K562 (cell line): ENCODE results near the gene CHPF. TPM values are rescaled to one million over a fixed set of nuclear protein-coding genes. Genes with fewer than 3 reads are reported as not detected.

Experiments used
- ARID1B ChIP-seq: fragments of 450-650 bp; IDR thresholded peaks from 2 replicates; pipeline ENCODE4 v1.6.1; 2016; ENCODE audit warnings: antibody characterized with exemption, mild to moderate bottlenecking, inconsistent platforms
- E2F8 ChIP-seq: fragments of 450-650 bp; IDR thresholded peaks from 2 replicates; pipeline ENCODE4 v1.7.1; 2018; ENCODE audit warnings: mild to moderate bottlenecking, low read depth; ENCODE audit not compliant: partially characterized antibody
- HNRNPL ChIP-seq: fragments of 200-400 bp; formaldehyde crosslinking; IDR thresholded peaks from 2 replicates; pipeline ENCODE4 v1.6.1; 2017; ENCODE audit warnings: low read depth, mild to moderate bottlenecking, low read length
- HNRNPLL ChIP-seq: fragments of 200-400 bp; formaldehyde crosslinking; IDR thresholded peaks from 2 replicates; pipeline ENCODE4 v1.6.1; 2017; ENCODE audit warnings: low read length, low read depth, mild to moderate bottlenecking; ENCODE audit not compliant: poor library complexity, severe bottlenecking
- JUND ChIP-seq, 2 experiments: IDR thresholded peaks; 2 replicates in 1 of 2; 3 replicates in 1 of 2; pipeline ENCODE4 v1.6.1; 2011; ENCODE audit warnings: borderline replicate concordance in 2 of 2, low read depth in 2 of 2, low read length in 2 of 2, improper control_type of control experiment in 1 of 2, missing biosample characterization in 1 of 2, missing genetic modification characterization in 1 of 2, missing genetic modification reagents in 1 of 2
- NCOA2 ChIP-seq, 2 experiments: fragments of 450-650 bp; IDR thresholded peaks; 2 replicates each; pipeline ENCODE4 v1.6.1; 2018; ENCODE audit warnings: mild to moderate bottlenecking in 2 of 2, moderate library complexity in 1 of 2; ENCODE audit not compliant: partially characterized antibody in 2 of 2
- NFATC3 ChIP-seq: fragments of 450-650 bp; IDR thresholded peaks from 2 replicates; pipeline ENCODE4 v1.6.1; 2017; ENCODE audit warnings: mild to moderate bottlenecking
- PHB ChIP-seq: fragments of 250-450 bp; sonication (Bioruptor Pico); IDR thresholded peaks from 2 replicates; pipeline ENCODE4 v1.5.0; 2021
- POLR2A ChIP-seq: fragments of 450-650 bp; conservative IDR thresholded peaks from 2 replicates; pipeline ENCODE4 v1.6.1; 2016
- SAP30 ChIP-seq: fragments of 200-600 bp; sonication (generic); IDR thresholded peaks from 2 replicates; pipeline ENCODE4 v1.6.1; 2012; ENCODE audit warnings: borderline replicate concordance, low read depth, mild to moderate bottlenecking, moderate library complexity, low read length, control low read depth, inconsistent platforms; ENCODE audit not compliant: insufficient read depth, poor library complexity, severe bottlenecking
- TAL1 ChIP-seq: fragments of 450-650 bp; IDR thresholded peaks from 2 replicates; pipeline ENCODE4 v1.6.1; 2016; ENCODE audit warnings: mild to moderate bottlenecking
- THAP12 ChIP-seq: fragments of 250-450 bp; sonication (Bioruptor Pico); IDR thresholded peaks from 2 replicates; pipeline ENCODE4 v1.9.0; 2021; ENCODE audit warnings: mild to moderate bottlenecking, inconsistent platforms
- ZNF143 ChIP-seq: sonication (generic); formaldehyde crosslinking; IDR thresholded peaks from 2 replicates; pipeline ENCODE4 v1.9.0; 2022; ENCODE audit warnings: mild to moderate bottlenecking, missing genetic modification reagents
- polyA plus RNA-seq, 8 experiments: library from polyadenylated mRNA; depleted of rRNA in 4 of 8; stranded (reverse) in 5 of 8; unstranded in 3 of 8; fragments of >200 nt; fragmentation: Nextera tagmentation in 2 of 8; fragmentation: Illumina TruSeq in 1 of 8; extraction: Ambion mirVana in 2 of 8; extraction: Trizol in 1 of 8; gene quantifications; 2 replicates each; pipeline versions ENCODE4 v1.2.1 to v1.2.3, GENCODE V29; 2011 to 2014; ENCODE audit warnings: inconsistent platforms in 1 of 8, missing spikeins in 1 of 8
- total RNA-seq, 7 experiments: library from RNA; depleted of rRNA in 6 of 7; stranded (reverse); fragments of >200 nt in 6 of 7; fragmentation: Illumina TruSeq in 2 of 7; extraction: Trizol in 2 of 7; gene quantifications; 2 replicates each; pipeline versions ENCODE4 v1.2.1 to v1.2.3, GENCODE V29; 2011 to 2021; ENCODE audit warnings: low replicate concordance in 1 of 7

The CHPF gene
- total and polyA plus RNA-seq, 9 of the 15 experiments (the other 6 are each of a cell fraction or from before 2014, with no cell fraction given): 0.15 to 57.2 (median 7.9) TPM

- TF ChIP-seq SAP30 (no peak), PHB (CRISPR knock-in tag) (no peak), HNRNPLL (peak; percentile 39), POLR2A (peak; percentile 68), E2F8 (peak; percentile 85), NCOA2 (IDR thresholded peaks at IDR 0.05; ENCODE audit: partially characterized antibody in 2 of 2) (no peak), TAL1 (peak; percentile 81), HNRNPL (no peak), NFATC3 (no peak), ARID1B (peak; percentile 96), THAP12 (CRISPR knock-in tag) (no peak), ZNF143 (CRISPR knock-in tag) (no peak), JUND (IDR thresholded peaks at IDR 0.05; ENCODE audit: borderline replicate concordance, low read depth, low read length) (peak; percentile 80), JUND (tag; IDR thresholded peaks at IDR 0.05; ENCODE audit: borderline replicate concordance, low read depth, low read length) (peak; percentile 83; the same call in 2 of the 3 replicates)
Observed at GRCh38 chr2:219571311-219572236, 28.0 kb upstream of the CHPF start, which contains the start of gene OBSL1 (continued).
